OCI-M2 (cell line): ENCODE measurements around the gene TAF8.
A peak's percentile ranks its signal among the peaks of the same experiment; 100 is the strongest.
"Not testable (repeated sequence)": the region's sequence is repeated elsewhere in the genome, so short reads cannot be mapped to it uniquely, and the experiment has no call there.

ENCODE experiments used
- DNase-seq: peaks from one replicate; lab custom pipeline; 2025; ENCODE audit not compliant: unreplicated experiment; lab: John Stamatoyannopoulos, UW

The TAF8 gene, protein sequence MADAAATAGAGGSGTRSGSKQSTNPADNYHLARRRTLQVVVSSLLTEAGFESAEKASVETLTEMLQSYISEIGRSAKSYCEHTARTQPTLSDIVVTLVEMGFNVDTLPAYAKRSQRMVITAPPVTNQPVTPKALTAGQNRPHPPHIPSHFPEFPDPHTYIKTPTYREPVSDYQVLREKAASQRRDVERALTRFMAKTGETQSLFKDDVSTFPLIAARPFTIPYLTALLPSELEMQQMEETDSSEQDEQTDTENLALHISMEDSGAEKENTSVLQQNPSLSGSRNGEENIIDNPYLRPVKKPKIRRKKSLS

GRCh38 chr6:42050297-42051267, at the start of gene TAF8:
Gene TAF8, plus strand, starts transcription at chr6:42050524. Its CDS starts 18 bp downstream, at chr6:42050542.
- peak; percentile 96 for DNase-seq

DNA sequence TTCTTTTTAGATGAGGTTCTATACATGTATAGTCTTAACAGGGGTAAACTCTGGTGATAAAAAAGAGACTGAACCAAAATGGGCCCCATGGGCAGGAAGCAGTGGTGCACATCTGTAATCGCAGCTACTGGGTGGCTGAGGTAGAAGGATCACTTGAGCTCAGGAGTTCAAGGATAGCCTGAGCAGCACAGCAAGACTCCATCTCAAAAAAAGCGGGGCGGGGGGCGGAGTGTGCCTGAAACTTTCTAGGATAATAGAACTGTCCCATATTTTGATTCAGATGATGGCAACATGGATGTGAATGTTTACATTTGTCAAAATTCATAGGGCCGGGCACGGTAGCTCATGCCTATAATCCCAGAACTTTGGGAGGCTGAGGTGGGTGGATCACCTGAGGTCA, 48.8 kb upstream of the TAF8 start:
- no peak for DNase-seq

DNA sequence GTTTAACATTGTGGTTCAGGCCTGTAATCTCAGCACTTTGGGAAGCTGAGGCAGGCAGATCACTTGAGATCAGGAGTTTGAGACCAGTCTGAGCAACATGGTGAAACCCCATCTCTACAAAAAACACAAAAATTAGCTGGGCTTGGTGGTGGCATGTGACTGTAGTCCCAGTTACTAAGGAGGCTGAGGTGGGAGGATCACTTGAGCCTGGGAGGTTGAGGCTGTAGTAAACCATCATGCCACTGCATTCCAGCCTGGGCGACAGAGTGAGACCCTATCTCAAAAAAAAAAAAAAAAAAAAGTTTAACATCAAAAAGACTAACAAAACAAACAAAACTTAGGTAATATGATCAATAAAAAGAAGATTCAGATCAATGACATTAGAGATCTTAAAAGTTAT, 46.7 kb upstream of the TAF8 start:
- DNase-seq = not testable (repeated sequence)

- DNase-seq = no peak
These were observed 42.8 kb upstream of the TAF8 start for GRCh38 chr6:42007286-42008137.

GRCh38 chr6:42008138-42008528, 42.2 kb upstream of the TAF8 start:
- DNase-seq = not testable (repeated sequence)

- DNase-seq = no peak
These were observed 40.5 kb upstream of the TAF8 start for GRCh38 chr6:42009844-42010184.

DNA sequence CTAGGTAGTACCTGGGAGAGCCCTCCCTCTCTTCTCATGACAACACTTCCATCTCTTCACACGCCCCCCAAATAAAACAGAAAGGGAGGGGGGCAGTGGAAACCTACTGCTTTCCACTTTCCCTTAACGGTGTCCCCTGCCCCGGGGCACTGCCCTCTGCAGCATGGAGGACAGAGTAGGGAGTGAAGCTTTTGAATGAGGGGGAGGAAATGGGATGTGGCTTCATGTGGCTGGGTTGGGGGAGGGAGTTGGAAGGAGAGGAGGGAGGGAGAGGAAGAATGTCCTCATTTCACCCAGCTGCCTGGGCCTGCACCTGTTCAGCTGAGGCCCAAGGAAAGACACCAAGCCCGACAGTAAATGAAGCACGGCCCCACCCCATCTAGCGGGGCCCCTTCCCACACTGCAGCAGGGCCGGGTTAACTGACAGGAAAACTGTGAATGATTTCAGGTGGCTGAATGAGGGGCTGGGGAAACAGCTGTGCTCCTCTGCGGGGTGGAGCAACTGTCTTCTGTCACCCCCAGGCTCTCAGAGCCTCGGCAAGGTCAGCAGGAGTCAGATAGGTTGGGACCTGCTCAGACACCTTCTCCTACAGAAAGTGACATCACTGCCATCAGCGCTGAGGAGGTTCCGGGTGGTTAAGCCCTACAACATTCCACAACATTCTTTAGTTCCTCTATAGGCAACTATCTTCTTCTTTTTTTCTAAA, 40.0 kb upstream of the TAF8 start:
- no peak for DNase-seq

DNA sequence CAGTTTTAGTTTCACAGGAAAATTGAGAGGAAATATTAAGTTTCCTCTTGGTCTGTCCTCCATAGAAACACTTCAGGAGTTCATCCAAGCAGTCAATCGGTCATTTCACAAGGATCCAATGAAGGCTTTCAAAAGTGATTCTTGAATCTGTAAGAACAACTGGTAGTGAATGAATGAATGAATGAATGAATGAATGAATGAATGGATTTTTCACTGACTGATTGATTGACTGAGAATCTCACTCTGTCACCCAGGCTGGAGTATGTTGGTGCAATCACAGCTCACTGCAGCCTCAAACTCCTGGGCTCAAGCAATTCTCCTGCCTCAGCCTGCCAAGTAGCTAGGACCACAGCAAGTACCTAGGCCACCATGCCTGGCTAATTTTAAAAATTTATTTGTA, 39.4 kb upstream of the TAF8 start:
- no peak for DNase-seq

DNA sequence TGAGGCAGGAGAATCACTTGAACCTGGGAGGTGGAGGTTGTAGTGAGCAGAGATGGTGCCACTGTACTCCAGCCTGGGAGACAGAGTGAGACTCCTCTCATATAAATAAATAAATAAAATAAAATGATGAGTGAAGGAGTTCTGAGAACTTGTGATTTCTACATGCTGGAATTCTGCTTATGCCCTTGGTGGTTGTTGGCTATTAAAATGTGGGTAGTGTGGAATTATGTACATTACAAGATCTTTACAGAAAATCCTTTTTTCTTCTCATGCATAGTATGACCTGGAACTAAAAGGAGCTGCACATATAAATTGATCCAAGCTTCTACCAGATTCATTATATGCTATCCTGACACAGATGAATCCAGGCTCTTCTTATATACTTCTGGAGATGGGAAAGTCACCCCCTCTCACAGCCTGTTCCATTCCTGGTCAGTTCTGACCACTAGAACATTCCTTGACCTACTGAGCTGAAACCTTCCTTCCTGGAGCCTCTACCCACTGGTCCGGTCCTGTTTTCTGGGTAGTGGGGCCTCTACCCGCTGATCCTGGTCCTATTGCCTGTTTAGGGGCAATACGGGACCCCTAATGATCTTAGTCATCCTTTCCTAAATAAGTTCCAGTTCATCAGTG, 37.7 kb upstream of the TAF8 start:
- no peak for DNase-seq

GRCh38 chr6:42013134-42013516, 37.2 kb upstream of the TAF8 start:
- no peak for DNase-seq

- peak; percentile 95 for DNase-seq
These were observed 33.2 kb upstream of the TAF8 start for GRCh38 chr6:42017021-42017643.

- no peak for DNase-seq
These were observed 29.4 kb upstream of the TAF8 start for GRCh38 chr6:42020967-42021366.

DNA sequence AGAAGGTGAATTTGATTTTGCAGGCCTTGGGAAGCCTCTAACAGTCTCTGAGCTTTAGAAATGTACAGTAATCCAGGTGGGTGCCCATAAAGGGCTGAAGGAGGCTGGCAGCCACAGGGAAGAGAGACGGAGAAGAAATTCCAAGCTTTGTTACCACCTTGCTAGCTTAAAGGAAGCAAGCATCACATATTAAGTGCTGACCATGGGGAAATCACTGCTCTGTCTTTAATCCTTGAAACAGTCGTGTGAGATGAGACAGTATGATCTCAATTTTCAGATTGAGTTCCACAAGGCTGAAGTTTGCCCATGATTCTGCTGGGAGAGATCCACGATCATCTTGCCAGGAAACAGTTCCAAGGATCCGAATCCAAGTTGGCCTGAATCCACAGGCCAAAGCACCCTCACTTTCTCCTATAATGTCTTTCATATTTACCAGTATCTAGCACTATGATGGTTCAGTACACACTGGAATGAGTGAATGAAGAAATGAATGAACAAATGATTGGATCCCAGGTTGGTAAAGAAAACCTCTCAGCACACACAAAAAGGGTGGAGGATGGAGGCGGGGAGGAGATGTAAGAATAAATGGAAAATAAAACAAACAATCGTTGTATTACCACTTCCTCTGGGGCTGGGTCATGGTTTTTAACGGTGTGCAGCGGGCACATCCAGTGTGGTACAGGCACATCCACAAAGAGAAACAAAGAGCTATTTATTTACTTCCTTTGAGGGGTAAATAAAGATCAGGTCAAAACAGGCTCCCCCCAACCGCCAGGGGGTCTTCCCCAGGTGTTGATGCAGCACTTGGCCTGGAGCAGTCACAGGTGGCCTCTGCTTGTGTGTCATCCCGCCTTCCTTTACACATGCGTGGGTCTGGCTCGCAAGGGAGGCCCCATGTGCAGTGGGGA, 28.2 kb upstream of the TAF8 start:
- no peak for DNase-seq

DNA sequence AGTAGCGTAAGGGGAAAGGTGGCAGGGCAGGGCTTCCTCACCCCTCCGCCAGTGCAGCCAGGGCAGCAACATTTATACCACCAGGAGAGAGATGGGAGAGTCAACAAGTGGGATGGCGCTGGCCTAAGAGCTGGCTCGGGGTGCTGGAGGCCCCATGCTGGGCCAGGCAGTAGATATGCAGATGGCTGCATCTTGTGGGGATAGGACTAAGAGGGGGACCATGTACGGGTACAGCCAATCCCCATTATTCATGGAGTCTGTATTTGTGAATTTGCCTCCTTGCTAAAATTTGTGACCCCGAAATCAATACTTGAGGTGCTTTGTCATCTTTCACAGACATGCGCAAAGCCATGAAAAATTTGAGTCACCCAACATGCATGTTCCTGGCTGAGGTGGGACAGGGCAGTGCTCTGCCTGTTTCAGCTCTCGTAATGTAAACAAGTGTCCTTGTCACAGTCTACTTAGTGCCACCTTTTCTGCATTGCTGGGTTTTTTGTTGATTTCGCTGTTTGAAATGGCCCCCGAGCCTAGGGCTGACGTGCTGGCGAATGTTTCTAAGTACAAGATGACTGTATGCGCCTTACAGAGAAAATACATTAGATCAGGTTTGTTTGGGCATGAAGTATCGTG, 27.5 kb upstream of the TAF8 start:
- no peak for DNase-seq

DNA sequence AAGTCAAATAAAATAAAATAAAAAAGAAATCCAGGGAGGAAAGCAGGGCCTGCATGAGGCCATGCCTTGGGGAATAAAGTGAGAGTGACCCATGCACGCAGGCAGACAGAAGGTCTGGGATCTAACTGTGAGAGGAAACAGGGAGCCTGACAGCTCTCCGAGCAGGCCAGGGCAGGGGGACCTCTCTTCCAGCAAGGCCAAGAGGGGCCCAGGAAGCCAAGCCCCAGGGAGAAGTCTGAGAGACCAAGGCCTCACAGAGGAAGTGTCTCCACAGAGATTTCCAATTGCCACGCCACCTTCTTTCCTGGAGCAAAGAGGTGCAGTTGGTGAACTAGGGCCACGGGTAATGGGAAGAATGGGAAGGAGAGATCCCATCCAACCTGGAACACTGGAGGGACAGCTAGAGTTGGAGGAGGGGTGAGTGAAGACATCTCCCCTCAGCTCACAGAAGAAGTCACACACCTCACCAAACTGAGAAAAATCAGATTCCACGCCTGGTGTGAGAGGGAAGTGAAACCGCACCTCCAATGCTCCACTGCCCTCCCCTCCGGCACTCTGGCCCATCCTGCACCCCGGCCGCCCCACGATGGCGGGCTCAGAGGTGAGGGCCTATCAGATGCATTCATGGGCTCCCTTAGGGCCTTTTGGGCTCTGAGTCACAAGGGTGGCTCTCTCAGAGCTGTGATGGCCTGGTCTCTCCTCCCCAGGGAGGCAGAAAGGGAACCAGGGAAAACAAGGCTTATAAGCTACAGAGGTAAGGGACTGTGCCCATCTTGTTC, 25.1 kb upstream of the TAF8 start:
- no peak for DNase-seq

DNA sequence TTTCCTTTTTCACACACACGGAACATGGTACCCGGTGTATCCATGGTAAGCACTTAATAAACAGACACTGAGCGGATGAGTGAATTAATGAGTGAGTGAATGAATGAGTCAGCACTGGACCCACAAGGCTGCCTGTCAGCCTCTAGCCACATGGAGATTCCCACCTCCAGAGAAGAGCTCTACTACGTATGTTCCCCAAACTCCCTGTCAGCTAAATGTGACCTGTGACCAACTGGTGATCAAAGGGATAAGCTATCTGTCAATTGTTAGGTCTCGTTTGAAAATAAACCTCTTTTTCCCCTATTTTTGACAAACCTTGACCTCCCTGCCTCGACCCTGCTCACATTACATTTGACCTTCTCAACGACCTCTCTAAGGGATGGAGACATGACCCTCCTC, 24.5 kb upstream of the TAF8 start:
- DNase-seq = no peak

DNA sequence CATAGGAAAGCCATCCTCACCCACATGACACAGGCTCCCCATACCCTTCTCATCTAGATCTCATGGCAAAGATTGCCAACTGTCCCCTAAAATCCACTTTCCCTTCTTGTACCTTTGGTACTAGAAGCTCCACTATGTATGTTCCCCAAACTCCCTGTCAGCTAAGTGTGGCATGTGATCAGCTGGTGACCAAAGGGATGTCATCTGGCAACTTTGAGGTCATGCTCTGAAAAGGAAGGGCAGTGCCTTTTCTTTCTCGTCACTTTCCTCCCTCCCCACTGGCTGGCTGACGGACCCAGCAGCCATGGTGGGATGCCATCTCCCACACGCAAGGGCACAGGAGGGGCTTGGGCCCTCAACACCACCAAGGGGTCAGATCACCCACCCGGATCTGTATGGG, 23.8 kb upstream of the TAF8 start:
- DNase-seq = no peak
